IMR-90 (cell line): ENCODE results near the gene OSBPL8. TPM values are rescaled to one million over a fixed set of nuclear protein-coding genes. Genes with fewer than 3 reads are reported as not detected.

Source experiments
- ATAC-seq: fragments of 200-7000 bp; cut with Tn5 transposase; 2 replicates; pipeline ENCODE4 v1.9.1; 2020; ENCODE audit warnings: low read depth, mild to moderate bottlenecking, moderate library complexity
- BruUV-seq: library from RNA; stranded (reverse); fragments of 400-500 nt; replicated peaks from 2 replicates; lab custom pipeline; 2021; lab: Mats Ljungman, UMichigan
- CTCF ChIA-PET: fragments of 300-600 bp; formaldehyde crosslinking; extraction: SDS; loops from one replicate; lab custom pipeline; 2021; ENCODE audit warnings: antibody characterized with exemption; lab: Yijun Ruan, JAX
- POLR2A ChIA-PET: fragments of 300-600 bp; sonication (Branson Sonifier 250); formaldehyde crosslinking; loops from one replicate; lab custom pipeline; 2022; ENCODE audit warnings: antibody characterized with exemption; ENCODE audit not compliant: unreplicated experiment; lab: Charles Lee
- DNase-seq: peaks from one replicate; pipeline ENCODE4 v3.0.0; 2013
- H2AFZ ChIP-seq: replicated peaks from 2 replicates; pipeline ENCODE3; 2013; ENCODE audit warnings: low read length, mild to moderate bottlenecking; ENCODE audit not compliant: poor library complexity
- H2AK5ac ChIP-seq: 2 replicates; pipeline ENCODE4 v1.6.1; 2013; ENCODE audit warnings: low read depth, low read length, inconsistent platforms
- H2AK9ac ChIP-seq: replicated peaks from 2 replicates; pipeline ENCODE3; 2013; ENCODE audit warnings: mild to moderate bottlenecking, low read depth, low read length, moderate library complexity; ENCODE audit not compliant: poor library complexity
- H2BK120ac ChIP-seq: 2 replicates; pipeline ENCODE4 v1.6.1; 2013; ENCODE audit warnings: low read depth, low read length, inconsistent platforms
- H2BK15ac ChIP-seq: 3 replicates; pipeline ENCODE4 v1.6.1; 2013; ENCODE audit warnings: low read depth, low read length, inconsistent platforms
- H2BK20ac ChIP-seq: 2 replicates; pipeline ENCODE4 v1.6.1; 2013; ENCODE audit warnings: low read depth, mild to moderate bottlenecking, inconsistent platforms, low read length, moderate library complexity
- H2BK5ac ChIP-seq: 2 replicates; pipeline ENCODE4 v1.6.1; 2013; ENCODE audit warnings: mild to moderate bottlenecking, low read depth, low read length, inconsistent platforms; ENCODE audit not compliant: poor library complexity, severe bottlenecking
- H3K14ac ChIP-seq: replicated peaks from 2 replicates; pipeline ENCODE4 v1.6.1; 2013; ENCODE audit warnings: low read depth, low read length, inconsistent platforms
- H3K18ac ChIP-seq: 2 replicates; pipeline ENCODE4 v1.6.1; 2013; ENCODE audit warnings: low read depth, low read length, control low read depth
- H3K23ac ChIP-seq: 2 replicates; pipeline ENCODE4 v1.6.1; 2013; ENCODE audit warnings: low read depth, low read length, inconsistent platforms
- H3K27ac ChIP-seq: 2 replicates; pipeline ENCODE4 v1.5.1; 2013; ENCODE audit warnings: mild to moderate bottlenecking, control low read depth, low read length; ENCODE audit not compliant: insufficient read depth
- H3K27me3 ChIP-seq: 2 replicates; pipeline ENCODE4 v1.6.1; 2013; ENCODE audit warnings: low read length; ENCODE audit not compliant: control insufficient read depth, insufficient read depth
- H3K36me3 ChIP-seq: 2 replicates; pipeline ENCODE4 v1.6.1; 2013; ENCODE audit warnings: low read length, mixed read lengths; ENCODE audit not compliant: control insufficient read depth, insufficient read depth
- H3K4ac ChIP-seq: 2 replicates; pipeline ENCODE4 v1.6.1; 2013; ENCODE audit warnings: low read depth, low read length, inconsistent platforms
- H3K4me1 ChIP-seq: 2 replicates; pipeline ENCODE4 v1.6.1; 2013; ENCODE audit warnings: low read length, mixed read lengths; ENCODE audit not compliant: control insufficient read depth, insufficient read depth
- H3K4me2 ChIP-seq: 2 replicates; pipeline ENCODE4 v1.6.1; 2013; ENCODE audit warnings: low read depth, mild to moderate bottlenecking, control low read depth, low read length, moderate library complexity
- H3K4me3 ChIP-seq: 2 replicates; pipeline ENCODE4 v1.5.1; 2013; ENCODE audit warnings: low read depth, mild to moderate bottlenecking, control low read depth, low read length, moderate library complexity; ENCODE audit not compliant: insufficient read depth
- H3K56ac ChIP-seq: 2 replicates; pipeline ENCODE4 v1.6.1; 2013; ENCODE audit warnings: low read length, inconsistent platforms; ENCODE audit not compliant: insufficient read depth; ENCODE audit errors: extremely low read depth
- H3K79me1 ChIP-seq, 2 experiments: 2 replicates each; pipeline ENCODE4 v1.6.1; 2013; ENCODE audit warnings: low read length in 2 of 2, inconsistent platforms in 1 of 2, low read depth in 1 of 2
- H3K9ac ChIP-seq: 2 replicates; pipeline ENCODE4 v1.6.1; 2013; ENCODE audit warnings: low read depth, low read length, control low read depth
- H3K9me1 ChIP-seq: 2 replicates; pipeline ENCODE4 v1.6.1; 2013; ENCODE audit warnings: low read length, inconsistent platforms; ENCODE audit not compliant: insufficient read depth
- H3K9me3 ChIP-seq: 2 replicates; pipeline ENCODE4 v1.6.1; 2013; ENCODE audit warnings: low read length; ENCODE audit not compliant: control insufficient read depth, insufficient read depth
- H4K20me1 ChIP-seq: 2 replicates; pipeline ENCODE4 v1.6.1; 2013; ENCODE audit warnings: low read length, inconsistent platforms; ENCODE audit not compliant: insufficient read depth
- H4K5ac ChIP-seq: 2 replicates; pipeline ENCODE4 v1.6.1; 2013; ENCODE audit warnings: mild to moderate bottlenecking, low read depth, low read length, control low read depth
- H4K8ac ChIP-seq, 2 experiments: 2 replicates each; pipeline ENCODE4 v1.6.1; 2013; ENCODE audit warnings: low read depth in 2 of 2, low read length in 2 of 2, control low read depth in 1 of 2, inconsistent platforms in 1 of 2
- H4K91ac ChIP-seq: 2 replicates; pipeline ENCODE4 v1.6.1; 2013; ENCODE audit warnings: low read depth, low read length, inconsistent platforms; ENCODE audit not compliant: insufficient read depth
- CHD1 ChIP-seq: IDR thresholded peaks from 2 replicates; pipeline ENCODE4 v1.6.1; 2012; ENCODE audit warnings: low read depth, low read length, improper control_type of control experiment
- FOS ChIP-seq: fragments of 150-350 bp; IDR thresholded peaks from 2 replicates; pipeline ENCODE4 v1.6.1; 2016; ENCODE audit warnings: low read depth, low read length
- MXI1 ChIP-seq: IDR thresholded peaks from 2 replicates; pipeline ENCODE4 v1.6.1; 2012; ENCODE audit warnings: low read depth, mild to moderate bottlenecking, low read length, moderate library complexity, borderline replicate concordance
- RAD21 ChIP-seq: IDR thresholded peaks from 2 replicates; pipeline ENCODE4 v1.6.1; 2012; ENCODE audit warnings: low read length, improper control_type of control experiment
- WGBS, 2 experiments: methylation state at CpG; one replicate each; pipeline versions ENCODE4 v1.1.5 to v1.1.7; 2013; ENCODE audit warnings: missing lambda C conversion rate in 2 of 2; ENCODE audit not compliant: insufficient read length in 1 of 2; ENCODE audit errors: extremely low coverage in 2 of 2; 5-methylcytosine and 5-hydroxymethylcytosine counted together
- dilution Hi-C: fragments of 300-500 bp; cut with HindIII; formaldehyde crosslinking; loops from one replicate; pipeline ENCODE4 v1.14.3; 2018; ENCODE audit warnings: low sequenced_read_pairs; ENCODE audit not compliant: unreplicated experiment
- in situ Hi-C: fragments of 300-500 bp; cut with MboI; formaldehyde crosslinking; loops from 3 replicates; pipeline ENCODE4 v1.14.3; 2019; ENCODE audit warnings: low sequenced_read_pairs, inconsistent platforms, mixed read lengths
- intact Hi-C: fragments of 100-400 bp; cut with micrococcal nuclease; formaldehyde crosslinking; loops from 2 replicates; pipeline ENCODE4 v1.10.0; 2022
- polyA plus RNA-seq, 3 experiments: library from polyadenylated mRNA; depleted of rRNA; stranded (reverse); fragments of >200 nt; gene quantifications; 2 replicates each; pipeline ENCODE4 v1.2.3, GENCODE V29; 2012; ENCODE audit warnings: low replicate concordance in 1 of 3
- total RNA-seq: library from RNA; depleted of rRNA; stranded (reverse); fragments of >200 nt; gene quantifications from 2 replicates; pipeline ENCODE4 v1.2.3, GENCODE V29; 2012

Gene OSBPL8
- total and polyA plus RNA-seq, 2 of the 4 experiments (the other 2 are of a cell fraction), result 17.8 to 24.2 TPM

- WGBS, 2 experiments, result no CpG with 5 or more reads among the region's 5 CpGs
- Histone ChIP-seq H3K27me3 (no peaks in the 10 kb centered on the region), H4K91ac (no peak overlapping the region), H3K56ac (no peak overlapping the region), H3K14ac (no peak overlapping the region), H3K4ac (no peak overlapping the region), H2BK20ac (no peak overlapping the region), H3K4me1 (no peaks in the 10 kb centered on the region), H3K4me3 (no peak overlapping the region), H3K79me1 (peaks cover 23 to 59% of the 10 kb centered on the region in 2 experiments), H2BK15ac (no peak overlapping the region), H3K36me3 (no peaks in the 10 kb centered on the region), H4K5ac (no peak overlapping the region), H3K9me1 (no peaks in the 10 kb centered on the region; the same call in none of the 2 replicates), H3K9me3 (no peaks in the 10 kb centered on the region), H2AK5ac (no peak overlapping the region), H2BK5ac (no peak overlapping the region), H4K8ac (no peak overlapping the region), H3K4me2 (no peak overlapping the region; the same call in 1 of the 2 replicates), H2BK120ac (no peak overlapping the region), H3K18ac (no peak overlapping the region), H2AK9ac (no peak overlapping the region), H3K23ac (no peak overlapping the region), H2AFZ (no peak overlapping the region), H3K27ac (no peak overlapping the region), H3K9ac (no peak overlapping the region), H4K20me1 (peaks cover 12% of the 10 kb centered on the region)
- ATAC-seq (no peak), DNase-seq (no peak)
- dilution Hi-C loops (no loop called here), in situ Hi-C loops (no loop called here), intact Hi-C loops (no loop called here)
- CTCF ChIA-PET, result no interaction called here
- TF ChIP-seq CHD1 (no peak), MXI1 (no peak), FOS (no peak), RAD21 (no peak)
- no TSS peak for BruUV-seq
- POLR2A ChIA-PET, result no interaction called here
Measured at GRCh38 chr12:76533331-76533730, 26.2 kb downstream of the OSBPL8 start.
